Astrocyte (in vitro differentiated cells and primary cell): ENCODE data around the gene TMEM79. TPM values are rescaled to one million over a fixed set of nuclear protein-coding genes. Genes with fewer than 3 reads are reported as not detected.
A peak's percentile ranks its signal among the peaks of the same experiment; 100 is the strongest.

ENCODE experiments used
- DNase-seq: peaks from one replicate; pipeline ENCODE4 v3.0.0-alpha.2; 2010; ENCODE audit warnings: low read depth
- FAIRE-seq: peaks from 2 replicates; lab custom pipeline; 2011; peaks lifted over from hg19 to GRCh38; lab: Jason Lieb, UNC
- H2AFZ ChIP-seq: 2 replicates; pipeline ENCODE4 v1.6.0; 2012; ENCODE audit warnings: low read depth, low read length, inconsistent platforms
- H3K27ac ChIP-seq: 2 replicates; pipeline ENCODE4 v1.5.1; 2011; ENCODE audit warnings: low read depth, low read length, inconsistent platforms
- H3K27me3 ChIP-seq: 2 replicates; pipeline ENCODE4 v1.6.0; 2011; ENCODE audit warnings: low read length, inconsistent platforms; ENCODE audit not compliant: insufficient read depth
- H3K36me3 ChIP-seq: 2 replicates; pipeline ENCODE4 v1.5.1; 2011; ENCODE audit warnings: low read length, inconsistent platforms; ENCODE audit not compliant: insufficient read depth
- H3K4me1 ChIP-seq: 2 replicates; pipeline ENCODE4 v1.5.1; 2011; ENCODE audit warnings: low read length, inconsistent platforms; ENCODE audit not compliant: insufficient read depth
- H3K4me2 ChIP-seq: 2 replicates; pipeline ENCODE4 v1.6.0; 2012; ENCODE audit warnings: low read length, inconsistent platforms
- H3K4me3 ChIP-seq: 2 replicates; pipeline ENCODE4 v1.5.1; 2011; ENCODE audit warnings: low read depth, mild to moderate bottlenecking, low read length, inconsistent platforms; ENCODE audit not compliant: insufficient read depth
- H3K79me2 ChIP-seq: 2 replicates; pipeline ENCODE4 v1.6.0; 2012; ENCODE audit warnings: mild to moderate bottlenecking, low read length, inconsistent platforms; ENCODE audit not compliant: insufficient read depth
- H3K9ac ChIP-seq: 2 replicates; pipeline ENCODE4 v1.6.0; 2012; ENCODE audit warnings: mild to moderate bottlenecking, low read length, inconsistent platforms
- H3K9me3 ChIP-seq: 2 replicates; pipeline ENCODE4 v1.5.1; 2012; ENCODE audit warnings: low read depth, mild to moderate bottlenecking, low read length, inconsistent platforms; ENCODE audit not compliant: insufficient read depth
- H4K20me1 ChIP-seq: 2 replicates; pipeline ENCODE4 v1.6.0; 2012; ENCODE audit warnings: low read length, inconsistent platforms; ENCODE audit not compliant: insufficient read depth
- H3K27ac Mint-ChIP-seq: one replicate; pipeline ENCODE4 v1.8.0; 2021; ENCODE audit warnings: mild to moderate bottlenecking, mixed read lengths; ENCODE audit not compliant: unreplicated experiment
- H3K27me3 Mint-ChIP-seq: one replicate; pipeline ENCODE4 v1.8.0; 2021; ENCODE audit warnings: low read depth, mixed read lengths; ENCODE audit not compliant: unreplicated experiment
- H3K36me3 Mint-ChIP-seq: one replicate; pipeline ENCODE4 v1.8.0; 2021; ENCODE audit warnings: low read depth, mixed read lengths; ENCODE audit not compliant: unreplicated experiment
- H3K4me1 Mint-ChIP-seq: one replicate; pipeline ENCODE4 v1.8.0; 2021; ENCODE audit warnings: low read depth, mixed read lengths; ENCODE audit not compliant: unreplicated experiment
- H3K4me3 Mint-ChIP-seq: one replicate; pipeline ENCODE4 v1.8.0; 2021; ENCODE audit warnings: mild to moderate bottlenecking, moderate library complexity, mixed read lengths; ENCODE audit not compliant: unreplicated experiment
- H3K9me3 Mint-ChIP-seq: one replicate; pipeline ENCODE4 v1.8.0; 2021; ENCODE audit warnings: mild to moderate bottlenecking, mixed read lengths; ENCODE audit not compliant: unreplicated experiment
- EZH2 ChIP-seq: IDR thresholded peaks from 2 replicates; pipeline ENCODE4 v1.6.1; 2012; ENCODE audit warnings: mild to moderate bottlenecking, low read length, inconsistent platforms; ENCODE audit not compliant: insufficient read depth
- total RNA-seq: library from RNA; stranded (reverse); gene quantifications from 2 replicates; pipeline ENCODE4 v1.2.1, GENCODE V29; 2021
- TF ChIP-seq, protein P1 (sequence below): IDR thresholded peaks from 2 replicates; pipeline ENCODE4 v1.5.1; 2011; ENCODE audit warnings: low read depth, mild to moderate bottlenecking, inconsistent platforms, low read length, moderate library complexity; ENCODE audit not compliant: insufficient read depth

Gene TMEM79
- total RNA-seq, 1 donor from 2014 or later: 3.0 TPM

DNA sequence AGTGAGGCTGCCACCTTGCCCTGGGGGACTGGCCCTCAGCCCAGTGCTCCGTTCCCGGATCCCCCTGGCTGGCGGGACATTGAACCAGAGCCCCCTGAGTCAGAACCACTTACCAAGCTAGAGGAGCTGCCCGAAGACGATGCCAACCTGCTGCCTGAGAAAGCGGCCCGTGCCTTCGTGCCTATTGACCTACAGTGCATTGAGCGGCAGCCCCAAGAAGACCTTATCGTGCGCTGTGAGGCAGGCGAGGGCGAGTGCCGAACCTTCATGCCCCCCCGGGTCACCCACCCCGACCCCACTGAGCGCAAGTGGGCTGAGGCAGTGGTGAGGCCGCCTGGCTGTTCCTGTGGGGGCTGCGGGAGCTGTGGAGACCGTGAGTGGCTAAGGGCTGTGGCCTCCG is 1.3 kb downstream of the TMEM79 start:
- Histone ChIP-seq H3K27ac (no peak overlapping the region), H3K4me1 (peaks cover 17% of the 10 kb centered on the region), H3K79me2 (peaks cover 28% of the 10 kb centered on the region), H3K36me3 (no peaks in the 10 kb centered on the region), H3K4me2 (no peak overlapping the region), H3K9me3 (no peaks in the 10 kb centered on the region), H3K9ac (no peak overlapping the region), H3K27me3 (no peaks in the 10 kb centered on the region), H2AFZ (no peak overlapping the region), H4K20me1 (peaks cover 18% of the 10 kb centered on the region), H3K4me3 (no peak overlapping the region)
- DNase-seq: no peak
- Mint-ChIP-seq H3K27ac (no peak overlapping the region), H3K4me3 (no peak overlapping the region), H3K36me3 (peaks cover 10% of the 10 kb centered on the region), H3K9me3 (no peaks in the 10 kb centered on the region), H3K4me1 (peaks cover 14% of the 10 kb centered on the region), H3K27me3 (no peaks in the 10 kb centered on the region)
- TF ChIP-seq EZH2: no peak
- TF ChIP-seq, protein P1, sequence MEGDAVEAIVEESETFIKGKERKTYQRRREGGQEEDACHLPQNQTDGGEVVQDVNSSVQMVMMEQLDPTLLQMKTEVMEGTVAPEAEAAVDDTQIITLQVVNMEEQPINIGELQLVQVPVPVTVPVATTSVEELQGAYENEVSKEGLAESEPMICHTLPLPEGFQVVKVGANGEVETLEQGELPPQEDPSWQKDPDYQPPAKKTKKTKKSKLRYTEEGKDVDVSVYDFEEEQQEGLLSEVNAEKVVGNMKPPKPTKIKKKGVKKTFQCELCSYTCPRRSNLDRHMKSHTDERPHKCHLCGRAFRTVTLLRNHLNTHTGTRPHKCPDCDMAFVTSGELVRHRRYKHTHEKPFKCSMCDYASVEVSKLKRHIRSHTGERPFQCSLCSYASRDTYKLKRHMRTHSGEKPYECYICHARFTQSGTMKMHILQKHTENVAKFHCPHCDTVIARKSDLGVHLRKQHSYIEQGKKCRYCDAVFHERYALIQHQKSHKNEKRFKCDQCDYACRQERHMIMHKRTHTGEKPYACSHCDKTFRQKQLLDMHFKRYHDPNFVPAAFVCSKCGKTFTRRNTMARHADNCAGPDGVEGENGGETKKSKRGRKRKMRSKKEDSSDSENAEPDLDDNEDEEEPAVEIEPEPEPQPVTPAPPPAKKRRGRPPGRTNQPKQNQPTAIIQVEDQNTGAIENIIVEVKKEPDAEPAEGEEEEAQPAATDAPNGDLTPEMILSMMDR: no peak
- no peak for FAIRE-seq

DNA sequence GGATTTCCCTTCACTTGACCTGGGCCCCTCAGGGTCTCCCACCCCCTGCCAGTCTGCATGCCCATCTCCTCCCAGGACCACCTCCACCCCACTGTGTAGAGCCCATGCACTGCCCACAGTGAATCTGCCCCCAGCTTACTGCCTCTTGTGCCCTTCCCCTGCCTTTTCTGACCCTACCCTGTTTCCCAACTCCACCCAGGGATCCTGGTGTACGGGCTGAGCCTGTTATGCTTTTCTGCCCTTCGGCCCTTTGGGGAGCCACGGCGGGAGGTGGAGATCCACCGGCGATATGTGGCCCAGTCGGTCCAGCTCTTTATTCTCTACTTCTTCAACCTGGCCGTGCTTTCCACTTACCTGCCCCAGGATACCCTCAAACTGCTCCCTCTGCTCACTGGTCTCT is 1.9 kb downstream of the TMEM79 start:
- H3K27me3 ChIP-seq: no peaks in the 10 kb centered on the region
- H3K4me1 Mint-ChIP-seq: peaks cover 14% of the 10 kb centered on the region
- no peak overlapping the region for H3K27ac ChIP-seq
- no peak overlapping the region for H3K4me2 ChIP-seq
- no peak for TF ChIP-seq EZH2
- TF ChIP-seq, protein P1: no peak
- no peak overlapping the region for H3K4me3 Mint-ChIP-seq
- peaks cover 10% of the 10 kb centered on the region for H3K36me3 Mint-ChIP-seq
- H3K9me3 Mint-ChIP-seq: no peaks in the 10 kb centered on the region
- peaks cover 12% of the 10 kb centered on the region for H4K20me1 ChIP-seq
- H3K4me3 ChIP-seq: no peak overlapping the region
- DNase-seq: no peak
- H3K9me3 ChIP-seq: no peaks in the 10 kb centered on the region
- no peaks in the 10 kb centered on the region for H3K27me3 Mint-ChIP-seq
- no peak overlapping the region for H2AFZ ChIP-seq
- no peak overlapping the region for H3K27ac Mint-ChIP-seq
- FAIRE-seq: no peak
- no peak overlapping the region for H3K9ac ChIP-seq
- peaks cover 22% of the 10 kb centered on the region for H3K79me2 ChIP-seq
- H3K4me1 ChIP-seq: peaks cover 16% of the 10 kb centered on the region
- H3K36me3 ChIP-seq: no peaks in the 10 kb centered on the region

DNA sequence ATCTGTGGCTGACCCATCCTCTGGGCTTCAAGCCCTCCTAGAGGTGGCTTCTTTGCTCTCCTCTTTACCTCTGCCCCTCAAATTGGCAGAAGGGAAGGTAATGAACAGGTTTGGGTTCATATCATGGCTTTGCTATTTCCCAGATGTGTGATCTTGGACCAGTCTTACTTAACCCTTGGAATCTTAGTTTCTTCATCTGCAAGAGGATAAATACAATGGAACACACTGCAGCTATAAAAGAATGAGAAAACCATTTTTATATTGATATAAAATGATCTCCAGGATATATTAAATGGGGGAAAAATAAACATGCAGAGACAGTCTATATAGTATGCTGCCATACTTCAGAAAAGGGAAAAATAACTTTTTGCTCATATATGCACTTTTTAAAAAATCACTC is 5.7 kb downstream of the TMEM79 start:
- H3K4me2 ChIP-seq: no peak overlapping the region
- no peaks in the 10 kb centered on the region for H3K9me3 ChIP-seq
- H3K4me3 Mint-ChIP-seq: peak overlapping the region; percentile 22
- no peaks in the 10 kb centered on the region for H4K20me1 ChIP-seq
- no peaks in the 10 kb centered on the region for H3K27me3 ChIP-seq
- DNase-seq: no peak
- peaks cover 6% of the 10 kb centered on the region for H3K79me2 ChIP-seq
- TF ChIP-seq EZH2: no peak
- TF ChIP-seq, protein P1: no peak
- no peak overlapping the region for H3K4me3 ChIP-seq
- H3K36me3 Mint-ChIP-seq: peaks cover 11% of the 10 kb centered on the region
- H3K27ac Mint-ChIP-seq: no peak overlapping the region
- H3K9me3 Mint-ChIP-seq: no peaks in the 10 kb centered on the region
- no peaks in the 10 kb centered on the region for H3K36me3 ChIP-seq
- FAIRE-seq: no peak
- H2AFZ ChIP-seq: no peak overlapping the region
- H3K4me1 Mint-ChIP-seq: no peaks in the 10 kb centered on the region
- H3K9ac ChIP-seq: no peak overlapping the region
- H3K4me1 ChIP-seq: peaks cover 4% of the 10 kb centered on the region
- H3K27ac ChIP-seq: no peak overlapping the region
- no peaks in the 10 kb centered on the region for H3K27me3 Mint-ChIP-seq
